Caco-2 (cell line): Measurements from ENCODE around the gene DOK3. TPM values are rescaled to one million over a fixed set of nuclear protein-coding genes. Genes with fewer than 3 reads are reported as not detected.

ENCODE experiments used
- BruUV-seq: library from RNA; stranded (reverse); fragments of 400-500 nt; replicated peaks from 2 replicates; lab custom pipeline; 2021; lab: Mats Ljungman, UMichigan
- CTCF ChIA-PET: fragments of 300-600 bp; sonication (Branson Sonifier 250); formaldehyde crosslinking; loops from one replicate; lab custom pipeline; 2022; ENCODE audit warnings: antibody characterized with exemption; lab: Charles Lee
- POLR2A ChIA-PET: fragments of 300-600 bp; sonication (Branson Sonifier 250); formaldehyde crosslinking; loops from one replicate; lab custom pipeline; 2022; ENCODE audit warnings: antibody characterized with exemption; lab: Charles Lee
- DNase-seq, 2 experiments: peaks; one replicate each; pipeline versions ENCODE4 v3.0.0 to v3.0.0-alpha.2; 2020 to 2022
- H3K27me3 ChIP-seq: replicated peaks from 2 replicates; pipeline ENCODE4 v1.6.0; 2011; ENCODE audit warnings: low read length; ENCODE audit not compliant: control insufficient read depth, insufficient read depth
- H3K36me3 ChIP-seq: 2 replicates; pipeline ENCODE4 v1.5.1; 2011; ENCODE audit warnings: low read length; ENCODE audit not compliant: control insufficient read depth, insufficient read depth
- H3K4me1 ChIP-seq: fragments of 250-450 bp; sonication (Bioruptor Pico); 2 replicates; pipeline ENCODE4 v1.5.1; 2020; ENCODE audit warnings: mild to moderate bottlenecking
- H3K4me3 ChIP-seq: 2 replicates; pipeline ENCODE4 v1.5.1; 2011; ENCODE audit warnings: low read depth, mild to moderate bottlenecking, control low read depth, low read length
- H3K9me3 ChIP-seq: fragments of 250-450 bp; sonication (Bioruptor Pico); 2 replicates; pipeline ENCODE4 v1.5.1; 2020; ENCODE audit warnings: mild to moderate bottlenecking, moderate library complexity
- H3K27ac Mint-ChIP-seq: one replicate; pipeline ENCODE4 v1.8.0; 2022; ENCODE audit warnings: mixed read lengths; ENCODE audit not compliant: unreplicated experiment
- H3K27me3 Mint-ChIP-seq: one replicate; pipeline ENCODE4 v1.8.0; 2022; ENCODE audit warnings: mixed read lengths; ENCODE audit not compliant: insufficient read depth, unreplicated experiment
- H3K36me3 Mint-ChIP-seq: one replicate; pipeline ENCODE4 v1.8.0; 2022; ENCODE audit warnings: mild to moderate bottlenecking, mixed read lengths; ENCODE audit not compliant: insufficient read depth, unreplicated experiment
- H3K4me1 Mint-ChIP-seq: one replicate; pipeline ENCODE4 v1.8.0; 2022; ENCODE audit warnings: low read depth, mixed read lengths; ENCODE audit not compliant: unreplicated experiment
- H3K4me3 Mint-ChIP-seq: one replicate; pipeline ENCODE4 v1.8.0; 2022; ENCODE audit warnings: mild to moderate bottlenecking, moderate library complexity, mixed read lengths; ENCODE audit not compliant: unreplicated experiment
- H3K9me3 Mint-ChIP-seq: one replicate; pipeline ENCODE4 v1.8.0; 2022; ENCODE audit warnings: mixed read lengths; ENCODE audit not compliant: unreplicated experiment
- intact Hi-C: fragments of 100-400 bp; cut with micrococcal nuclease; formaldehyde crosslinking; loops from one replicate; pipeline ENCODE4 v1.10.0; 2022; ENCODE audit not compliant: unreplicated experiment
- total RNA-seq: library from RNA; stranded (reverse); gene quantifications from 2 replicates; pipeline ENCODE4 v1.2.3, GENCODE V29; 2022
- TF ChIP-seq, protein P1 (sequence below), 2 experiments: fragments of 200-600 bp in 1 of 2; IDR thresholded peaks; 1 replicate in 1 of 2; 2 replicates in 1 of 2; pipeline versions ENCODE4 v1.5.1 to v1.8.0; 2011 to 2022; ENCODE audit warnings: antibody characterized with exemption in 1 of 2, control low read depth in 1 of 2, inconsistent platforms in 1 of 2, low read depth in 1 of 2, low read length in 1 of 2, mild to moderate bottlenecking in 1 of 2, moderate library complexity in 1 of 2; ENCODE audit not compliant: insufficient read depth in 1 of 2, severe bottlenecking in 1 of 2, unreplicated experiment in 1 of 2

The DOK3 gene
- total RNA-seq, 1 experiment from 2014 or later, result 7.9 TPM

DNA sequence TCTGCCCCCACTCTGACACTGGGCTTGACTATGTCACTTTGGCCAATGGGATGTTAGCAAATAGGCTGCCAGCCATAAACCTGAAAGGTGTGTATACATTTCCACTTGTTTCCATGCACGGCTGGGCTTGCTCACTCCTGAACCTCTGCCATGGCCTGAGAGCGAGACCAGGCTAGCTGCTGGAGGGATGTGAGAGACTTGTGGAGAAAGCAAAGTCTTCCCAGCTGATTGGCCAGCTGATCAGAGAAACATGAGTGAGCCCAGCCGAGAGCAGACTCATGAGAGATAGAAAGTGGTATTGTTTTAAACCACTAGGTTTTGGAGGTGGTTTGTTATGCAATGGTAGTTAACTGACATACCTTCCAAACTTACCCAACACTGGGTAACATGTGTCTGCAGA, 30.8 kb upstream of the DOK3 start:
- TF ChIP-seq, protein P1, sequence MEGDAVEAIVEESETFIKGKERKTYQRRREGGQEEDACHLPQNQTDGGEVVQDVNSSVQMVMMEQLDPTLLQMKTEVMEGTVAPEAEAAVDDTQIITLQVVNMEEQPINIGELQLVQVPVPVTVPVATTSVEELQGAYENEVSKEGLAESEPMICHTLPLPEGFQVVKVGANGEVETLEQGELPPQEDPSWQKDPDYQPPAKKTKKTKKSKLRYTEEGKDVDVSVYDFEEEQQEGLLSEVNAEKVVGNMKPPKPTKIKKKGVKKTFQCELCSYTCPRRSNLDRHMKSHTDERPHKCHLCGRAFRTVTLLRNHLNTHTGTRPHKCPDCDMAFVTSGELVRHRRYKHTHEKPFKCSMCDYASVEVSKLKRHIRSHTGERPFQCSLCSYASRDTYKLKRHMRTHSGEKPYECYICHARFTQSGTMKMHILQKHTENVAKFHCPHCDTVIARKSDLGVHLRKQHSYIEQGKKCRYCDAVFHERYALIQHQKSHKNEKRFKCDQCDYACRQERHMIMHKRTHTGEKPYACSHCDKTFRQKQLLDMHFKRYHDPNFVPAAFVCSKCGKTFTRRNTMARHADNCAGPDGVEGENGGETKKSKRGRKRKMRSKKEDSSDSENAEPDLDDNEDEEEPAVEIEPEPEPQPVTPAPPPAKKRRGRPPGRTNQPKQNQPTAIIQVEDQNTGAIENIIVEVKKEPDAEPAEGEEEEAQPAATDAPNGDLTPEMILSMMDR (IDR thresholded peaks at IDR 0.05; ENCODE audit: insufficient read depth in 1 of 2, low read depth in 1 of 2, low read length in 1 of 2, severe bottlenecking in 1 of 2, unreplicated experiment in 1 of 2), result no peak
- H3K4me1 Mint-ChIP-seq, result peaks cover 7% of the 10 kb centered on the region
- Histone ChIP-seq H3K4me1 (peaks cover 8% of the 10 kb centered on the region), H3K27me3 (no peaks in the 10 kb centered on the region), H3K9me3 (no peaks in the 10 kb centered on the region), H3K4me3 (no peak overlapping the region), H3K36me3 (no peaks in the 10 kb centered on the region)
- CTCF ChIA-PET, result interaction anchor here (0.6 kb wide), 1 partner anchor 123 kb away, joined by 3 read pairs; no protein-coding TSS in a partner anchor
- no peak for DNase-seq
- no peaks in the 10 kb centered on the region for H3K9me3 Mint-ChIP-seq
- no peaks in the 10 kb centered on the region for H3K36me3 Mint-ChIP-seq
- H3K27ac Mint-ChIP-seq, result no peak overlapping the region
- no peak overlapping the region for H3K4me3 Mint-ChIP-seq
- no TSS peak for BruUV-seq
- POLR2A ChIA-PET, result no interaction called here
- intact Hi-C loops, result no loop called here
- no peaks in the 10 kb centered on the region for H3K27me3 Mint-ChIP-seq

DNA sequence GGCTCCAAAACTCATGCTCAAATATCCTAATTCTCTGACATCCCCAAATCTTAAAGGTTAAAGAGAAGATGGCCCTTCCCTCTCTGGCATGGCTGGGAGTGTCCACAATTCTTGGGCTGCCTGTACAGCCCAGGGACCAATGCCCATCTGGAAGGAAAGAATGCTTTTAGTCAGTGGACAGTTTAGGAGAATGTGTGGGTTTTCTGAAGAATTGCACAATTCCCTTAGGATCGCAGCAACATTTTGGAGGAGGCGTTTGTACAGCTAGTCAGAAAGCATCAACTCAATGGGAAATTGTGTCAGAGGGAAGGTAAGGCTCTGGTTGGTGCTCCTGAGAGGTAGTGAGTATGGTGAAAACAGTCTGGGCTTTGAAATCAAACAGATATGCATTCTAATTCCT, 29.8 kb upstream of the DOK3 start:
- no TSS peak for BruUV-seq
- ChIA-PET POLR2A (no interaction called here), CTCF (interaction anchor here (0.7 kb wide), 1 partner anchor 68 kb away, joined by 3 read pairs; no protein-coding TSS in a partner anchor)
- H3K4me3 Mint-ChIP-seq, result no peak overlapping the region
- H3K9me3 Mint-ChIP-seq, result no peaks in the 10 kb centered on the region
- DNase-seq, result no peak
- TF ChIP-seq, protein P1 (IDR thresholded peaks at IDR 0.05; ENCODE audit: insufficient read depth in 1 of 2, low read depth in 1 of 2, low read length in 1 of 2, severe bottlenecking in 1 of 2, unreplicated experiment in 1 of 2), result no peak
- no peaks in the 10 kb centered on the region for H3K27me3 Mint-ChIP-seq
- Histone ChIP-seq H3K36me3 (no peaks in the 10 kb centered on the region), H3K27me3 (no peaks in the 10 kb centered on the region), H3K4me3 (no peak overlapping the region), H3K4me1 (peaks cover 8% of the 10 kb centered on the region), H3K9me3 (no peaks in the 10 kb centered on the region)
- H3K4me1 Mint-ChIP-seq, result peaks cover 7% of the 10 kb centered on the region
- intact Hi-C loops, result no loop called here
- no peak overlapping the region for H3K27ac Mint-ChIP-seq
- H3K36me3 Mint-ChIP-seq, result peaks cover 6% of the 10 kb centered on the region

DNA sequence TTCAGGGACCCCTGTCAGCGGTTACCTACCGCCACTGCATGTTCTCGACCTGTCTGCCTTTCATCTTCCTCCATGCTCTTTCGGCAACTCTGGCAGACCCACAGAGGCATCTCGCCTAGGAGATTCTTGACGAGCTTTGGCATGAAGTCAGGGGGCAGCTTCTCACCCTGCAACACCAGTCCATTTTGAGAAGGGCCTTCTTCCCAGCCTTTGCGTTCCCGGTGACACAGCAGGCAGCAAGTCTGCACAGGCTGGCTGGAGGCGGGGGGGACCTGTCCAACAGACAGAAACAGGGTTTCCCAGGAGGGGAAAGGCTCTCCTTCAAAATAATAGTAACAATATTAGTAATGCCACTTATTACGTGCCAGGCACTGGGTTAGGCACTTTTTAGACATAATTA, 29.2 kb upstream of the DOK3 start:
- ChIA-PET CTCF (no interaction called here), POLR2A (no interaction called here)
- no peaks in the 10 kb centered on the region for H3K9me3 ChIP-seq
- no peaks in the 10 kb centered on the region for H3K36me3 ChIP-seq
- peaks cover 7% of the 10 kb centered on the region for H3K4me1 Mint-ChIP-seq
- peaks cover 8% of the 10 kb centered on the region for H3K4me1 ChIP-seq
- H3K36me3 Mint-ChIP-seq, result peaks cover 9% of the 10 kb centered on the region
- no peak for DNase-seq
- H3K4me3 Mint-ChIP-seq, result no peak overlapping the region
- H3K27ac Mint-ChIP-seq, result no peak overlapping the region
- H3K27me3 Mint-ChIP-seq, result no peaks in the 10 kb centered on the region
- no peaks in the 10 kb centered on the region for H3K9me3 Mint-ChIP-seq
- intact Hi-C loops, result no loop called here
- H3K27me3 ChIP-seq, result no peaks in the 10 kb centered on the region
- no TSS peak for BruUV-seq
- no peak overlapping the region for H3K4me3 ChIP-seq
- TF ChIP-seq, protein P1 (IDR thresholded peaks at IDR 0.05; ENCODE audit: insufficient read depth in 1 of 2, low read depth in 1 of 2, low read length in 1 of 2, severe bottlenecking in 1 of 2, unreplicated experiment in 1 of 2), result no peak
